Inferior parietal cortex (tissue), 1 donor: ENCODE measurements around the gene FBXO38.
A peak's percentile ranks its signal among the peaks of the same experiment; 100 is the strongest.
"Not testable (repeated sequence)": the region's sequence is repeated elsewhere in the genome, so short reads cannot be mapped to it uniquely, and the experiment has no call there.

Source experiments
- DNase-seq: peaks from one replicate; pipeline ENCODE4 v3.0.0-alpha.2; 2016; ENCODE audit errors: extremely low spot score

Gene FBXO38

GRCh38 chr5:148427370-148428042, 43.7 kb downstream of the FBXO38 start:
- DNase-seq: no peak

GRCh38 chr5:148428848-148429247, 45.1 kb downstream of the FBXO38 start:
- no peak for DNase-seq

GRCh38 chr5:148433826-148434225, 50.1 kb downstream of the FBXO38 start:
- no peak for DNase-seq

- no peak for DNase-seq
Observed at GRCh38 chr5:148436029-148436428, 52.3 kb downstream of the FBXO38 start.

- DNase-seq: no peak
Observed at GRCh38 chr5:148437249-148437648, 53.5 kb downstream of the FBXO38 start.

- no peak for DNase-seq
Observed at GRCh38 chr5:148438933-148439332, 55.2 kb downstream of the FBXO38 start.

- DNase-seq: no peak
Observed at GRCh38 chr5:148443241-148443640, 59.5 kb downstream of the FBXO38 start.

- peak; percentile 95 for DNase-seq
Observed at GRCh38 chr5:148443998-148444397, 60.2 kb downstream of the FBXO38 start.

- no peak for DNase-seq
Observed at GRCh38 chr5:148445578-148445977, 61.8 kb downstream of the FBXO38 start.

- DNase-seq: no peak
Observed at GRCh38 chr5:148446611-148447010, 62.9 kb downstream of the FBXO38 start.

- DNase-seq: no peak
Observed at GRCh38 chr5:148452499-148453193, 68.9 kb downstream of the FBXO38 start.

GRCh38 chr5:148454576-148454975, 70.8 kb downstream of the FBXO38 start:
- DNase-seq: no peak

GRCh38 chr5:148455185-148455584, 71.4 kb downstream of the FBXO38 start:
- peak; percentile 53 for DNase-seq

- DNase-seq: no peak
Observed at GRCh38 chr5:148457183-148457620, 73.4 kb downstream of the FBXO38 start.

GRCh38 chr5:148458036-148458888, 74.5 kb downstream of the FBXO38 start:
- DNase-seq: no peak

GRCh38 chr5:148459669-148460068, 75.9 kb downstream of the FBXO38 start:
- DNase-seq: no peak

- no peak for DNase-seq
Observed at GRCh38 chr5:148465381-148466235, 81.8 kb downstream of the FBXO38 start.

- no peak for DNase-seq
Observed at GRCh38 chr5:148466236-148466580, 82.5 kb downstream of the FBXO38 start.

- no peak for DNase-seq
Observed at GRCh38 chr5:148467958-148468357, 84.2 kb downstream of the FBXO38 start.

GRCh38 chr5:148468746-148469145, 85.0 kb downstream of the FBXO38 start:
- not testable (repeated sequence) for DNase-seq

- peak; percentile 74 for DNase-seq
Observed at GRCh38 chr5:148469501-148469935, 85.8 kb downstream of the FBXO38 start.

- no peak for DNase-seq
Observed at GRCh38 chr5:148471379-148471778, 87.6 kb downstream of the FBXO38 start.
